Measurements from ENCODE around the gene TMED6. TPM values are rescaled to one million over a fixed set of nuclear protein-coding genes. Genes with fewer than 3 reads are reported as not detected.

The TMED6 gene
- total RNA-seq, 1 experiment from 2014 or later = 2.4 TPM

DNA sequence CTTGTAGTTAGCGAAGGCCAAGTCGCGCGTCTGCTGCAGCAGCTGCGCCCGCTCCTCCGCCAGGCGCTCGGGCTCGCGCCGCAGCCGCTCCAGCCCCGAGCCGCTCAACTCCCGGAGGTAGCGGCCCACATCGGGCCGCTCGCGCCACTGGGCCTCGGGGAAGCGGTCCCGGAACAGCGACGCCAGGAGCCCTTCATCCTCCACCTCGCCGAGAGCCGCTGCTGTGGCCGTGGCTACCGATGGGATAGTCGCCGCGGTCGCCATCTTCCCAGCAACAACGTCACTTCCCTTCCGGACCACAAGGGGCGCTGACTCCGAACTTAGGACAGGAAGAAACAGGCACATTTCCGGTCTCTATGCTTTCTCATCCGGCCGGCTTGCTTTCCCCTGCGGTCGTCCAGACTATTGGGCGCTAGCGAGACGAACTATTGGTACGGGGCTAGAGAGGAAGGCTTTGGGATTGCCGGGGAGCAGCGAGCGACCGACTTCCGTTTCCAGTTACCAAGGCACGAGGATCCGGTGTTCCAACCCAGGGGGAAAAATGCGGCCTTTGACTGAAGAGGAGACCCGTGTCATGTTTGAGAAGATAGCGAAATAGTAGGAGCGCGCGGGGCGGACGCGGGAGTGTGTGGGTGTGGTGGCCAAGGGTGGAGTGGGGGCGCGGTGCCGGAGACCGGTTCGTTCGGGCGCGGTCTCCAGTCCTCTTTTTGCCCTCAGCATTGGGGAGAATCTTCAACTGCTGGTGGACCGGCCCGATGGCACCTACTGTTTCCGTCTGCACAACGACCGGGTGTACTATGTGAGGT is 12.1 kb downstream of the TMED6 start, which contains the start of the genes COG8 and NIP7:
Gene COG8, minus strand, starts transcription at position 276 of the 806 bp plus-strand sequence. Its CDS starts 12 bp downstream, at position 264.
Gene NIP7, plus strand, starts transcription at position 484 of the 806 bp plus-strand sequence. Its CDS starts 58 bp downstream, at position 542.
- Histone ChIP-seq H3K4me1 (peaks cover 14% of the 10 kb centered on the region; the same call in 1 of the 2 replicates), H3K4me3 (ENCODE audit: low read depth, low read length) (peak within 1 kb of the TSS; percentile 81), H3K9me3 (no peaks in the 10 kb centered on the region), H3K27me3 (replicated peaks; ENCODE audit: control insufficient read depth, insufficient read depth, low read length) (no peaks in the 10 kb centered on the region), H3K36me3 (ENCODE audit: control insufficient read depth, insufficient read depth, low read length) (peaks cover 3% of the 10 kb centered on the region; the same call in 1 of the 2 replicates)
- DNase-seq = peak; percentile 98 to 99
- no peaks in the 10 kb centered on the region for H3K27me3 Mint-ChIP-seq (ENCODE audit: insufficient read depth, unreplicated experiment)
- H3K27ac Mint-ChIP-seq (ENCODE audit: unreplicated experiment) = peak within 1 kb of the TSS; percentile 98
- ChIA-PET CTCF (interaction anchor here (1.2 kb wide), 1 partner anchor 189 kb away, joined by 6 read pairs; no protein-coding TSS in a partner anchor), POLR2A (interaction anchor here (0.9 to 1.0 kb wide), 2 partner anchors 386 to 415 kb away, joined by 3 read pairs; partner anchors contain the start of genes NOB1 and NQO1)
- no TSS peak for BruUV-seq (replicated peaks)
- intact Hi-C loops (cut with micrococcal nuclease; ENCODE audit: unreplicated experiment) = loop anchor here (1.0 to 10.0 kb wide), 4 partner anchors 9 to 225 kb away; partner anchors contain the start of genes NFAT5, PDF and TERF2
- H3K4me3 Mint-ChIP-seq (ENCODE audit: unreplicated experiment) = peak within 1 kb of the TSS; percentile 98
- H3K36me3 Mint-ChIP-seq (ENCODE audit: insufficient read depth, unreplicated experiment) = peaks cover 80% of the 10 kb centered on the region
- peaks cover 12% of the 10 kb centered on the region for H3K4me1 Mint-ChIP-seq (ENCODE audit: low read depth, unreplicated experiment)
- TF ChIP-seq, protein P1, sequence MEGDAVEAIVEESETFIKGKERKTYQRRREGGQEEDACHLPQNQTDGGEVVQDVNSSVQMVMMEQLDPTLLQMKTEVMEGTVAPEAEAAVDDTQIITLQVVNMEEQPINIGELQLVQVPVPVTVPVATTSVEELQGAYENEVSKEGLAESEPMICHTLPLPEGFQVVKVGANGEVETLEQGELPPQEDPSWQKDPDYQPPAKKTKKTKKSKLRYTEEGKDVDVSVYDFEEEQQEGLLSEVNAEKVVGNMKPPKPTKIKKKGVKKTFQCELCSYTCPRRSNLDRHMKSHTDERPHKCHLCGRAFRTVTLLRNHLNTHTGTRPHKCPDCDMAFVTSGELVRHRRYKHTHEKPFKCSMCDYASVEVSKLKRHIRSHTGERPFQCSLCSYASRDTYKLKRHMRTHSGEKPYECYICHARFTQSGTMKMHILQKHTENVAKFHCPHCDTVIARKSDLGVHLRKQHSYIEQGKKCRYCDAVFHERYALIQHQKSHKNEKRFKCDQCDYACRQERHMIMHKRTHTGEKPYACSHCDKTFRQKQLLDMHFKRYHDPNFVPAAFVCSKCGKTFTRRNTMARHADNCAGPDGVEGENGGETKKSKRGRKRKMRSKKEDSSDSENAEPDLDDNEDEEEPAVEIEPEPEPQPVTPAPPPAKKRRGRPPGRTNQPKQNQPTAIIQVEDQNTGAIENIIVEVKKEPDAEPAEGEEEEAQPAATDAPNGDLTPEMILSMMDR (IDR thresholded peaks at IDR 0.05; ENCODE audit: insufficient read depth in 1 of 2, low read depth in 1 of 2, low read length in 1 of 2, severe bottlenecking in 1 of 2, unreplicated experiment in 1 of 2) = peak; percentile 85 to 93
- H3K9me3 Mint-ChIP-seq (ENCODE audit: unreplicated experiment) = no peaks in the 10 kb centered on the region

DNA sequence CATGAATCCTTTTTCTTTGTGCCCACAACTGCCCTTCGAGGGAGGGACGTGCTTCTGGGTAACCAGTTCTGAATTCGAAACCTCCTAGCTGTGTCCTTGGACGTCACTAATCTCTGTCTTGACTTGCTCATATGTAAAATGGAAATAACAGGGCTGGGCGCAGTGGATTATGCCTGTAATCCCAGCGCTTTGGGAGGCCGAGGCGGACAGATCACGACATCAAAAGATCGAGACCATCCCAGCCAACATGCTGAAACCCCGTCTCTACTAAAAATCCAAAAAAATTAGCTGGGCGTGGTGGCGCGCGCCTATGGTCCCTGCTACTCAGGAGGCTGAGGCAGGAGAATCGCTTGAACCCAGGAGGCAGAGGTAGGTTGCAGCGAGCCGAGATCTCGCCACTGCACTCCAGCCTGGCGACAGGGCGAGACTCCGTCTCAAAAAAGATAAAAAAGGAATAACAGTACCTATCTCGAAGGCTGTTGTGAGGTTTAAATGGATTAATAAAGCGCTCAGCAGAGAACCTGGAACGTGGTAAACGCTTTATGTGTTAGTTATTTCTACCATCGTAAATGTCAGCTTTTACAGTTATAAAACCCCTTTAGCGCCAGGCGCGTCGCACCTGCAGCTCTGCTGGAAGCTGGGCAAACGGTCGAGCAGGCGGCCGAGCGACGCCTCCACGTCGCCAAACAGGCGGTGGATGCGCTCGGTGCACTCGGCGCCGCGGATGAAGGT is 12.9 kb downstream of the TMED6 start:
- POLR2A ChIA-PET = interaction anchor here (1.0 kb wide), 1 partner anchor 387 kb away, joined by 3 read pairs; the partner anchor contains the start of gene NQO1
- Mint-ChIP-seq H3K36me3 (ENCODE audit: insufficient read depth, unreplicated experiment) (peaks cover 79% of the 10 kb centered on the region), H3K4me1 (ENCODE audit: low read depth, unreplicated experiment) (peaks cover 12% of the 10 kb centered on the region), H3K9me3 (ENCODE audit: unreplicated experiment) (no peaks in the 10 kb centered on the region), H3K27me3 (ENCODE audit: insufficient read depth, unreplicated experiment) (no peaks in the 10 kb centered on the region), H3K27ac (ENCODE audit: unreplicated experiment) (peak overlapping the region; percentile 98), H3K4me3 (ENCODE audit: unreplicated experiment) (peak overlapping the region; percentile 98)
- peak in 1 of 2 experiments; percentile 76 for DNase-seq
- H3K27me3 ChIP-seq (replicated peaks; ENCODE audit: control insufficient read depth, insufficient read depth, low read length) = no peaks in the 10 kb centered on the region
- H3K4me3 ChIP-seq (ENCODE audit: low read depth, low read length) = peak overlapping the region; percentile 81
- BruUV-seq (replicated peaks) = TSS peak; percentile 66
- H3K4me1 ChIP-seq = peaks cover 14% of the 10 kb centered on the region; the same call in 1 of the 2 replicates
- TF ChIP-seq, protein P1 (IDR thresholded peaks at IDR 0.05; ENCODE audit: insufficient read depth in 1 of 2, low read depth in 1 of 2, low read length in 1 of 2, severe bottlenecking in 1 of 2, unreplicated experiment in 1 of 2) = no peak
- H3K36me3 ChIP-seq (ENCODE audit: control insufficient read depth, insufficient read depth, low read length) = peaks cover 3% of the 10 kb centered on the region; the same call in 1 of the 2 replicates
- intact Hi-C loops (cut with micrococcal nuclease; ENCODE audit: unreplicated experiment) = loop anchor here (1.0 to 10.0 kb wide), 4 partner anchors 8 to 226 kb away; partner anchors contain the start of genes NFAT5, PDF and TERF2
- H3K9me3 ChIP-seq = no peaks in the 10 kb centered on the region
- CTCF ChIA-PET = interaction anchor here (1.2 kb wide), 1 partner anchor 189 kb away, joined by 6 read pairs; no protein-coding TSS in a partner anchor
